Measurements from ENCODE around the gene BACH2.

The BACH2 gene

GRCh38 chr6:90008189-90008907 is 288.3 kb downstream of the BACH2 start:
- H3K9me2 ChIP-seq (replicated peaks; ENCODE audit: insufficient read depth, low read length), result no peaks in the 10 kb centered on the region
- no peak overlapping the region for H2AFZ ChIP-seq (ENCODE audit: low read depth, low read length, severe bottlenecking)
- H3K9me3 ChIP-seq (ENCODE audit: insufficient read depth, low read length), result no peaks in the 10 kb centered on the region
- H3K4me2 ChIP-seq (ENCODE audit: low read depth, low read length, poor library complexity, severe bottlenecking), result no peak overlapping the region
- peaks cover 11% of the 10 kb centered on the region for H3K36me3 ChIP-seq (ENCODE audit: low read length)
- TF ChIP-seq EZH2phosphoT487 (conservative IDR thresholded peaks at IDR 0.05; ENCODE audit: low read length) (no peak), CTCF (IDR thresholded peaks at IDR 0.05; ENCODE audit: insufficient read depth, low read length, poor library complexity, severe bottlenecking) (no peak)
- H4K20me1 ChIP-seq (ENCODE audit: low read depth, low read length), result no peaks in the 10 kb centered on the region
- no peaks in the 10 kb centered on the region for H3K79me2 ChIP-seq (ENCODE audit: insufficient read depth, low read length)
- no peak overlapping the region for H3K4me3 ChIP-seq (ENCODE audit: insufficient read depth, low read length, poor library complexity, severe bottlenecking)
- no peak overlapping the region for H3K27ac ChIP-seq (ENCODE audit: low read depth, low read length)
- no peaks in the 10 kb centered on the region for H3K27me3 ChIP-seq (ENCODE audit: low read length)
- H3F3A ChIP-seq (ENCODE audit: insufficient read depth), result no peaks in the 10 kb centered on the region
- H3K9ac ChIP-seq (ENCODE audit: low read length), result no peak overlapping the region

GRCh38 chr6:90005048-90005827 is 291.4 kb downstream of the BACH2 start:
- TF ChIP-seq CTCF (IDR thresholded peaks at IDR 0.05; ENCODE audit: insufficient read depth, low read length, poor library complexity, severe bottlenecking) (no peak), EZH2phosphoT487 (conservative IDR thresholded peaks at IDR 0.05; ENCODE audit: low read length) (no peak)
- H3K4me3 ChIP-seq (ENCODE audit: insufficient read depth, low read length, poor library complexity, severe bottlenecking), result no peak overlapping the region
- H3K27ac ChIP-seq (ENCODE audit: low read depth, low read length), result no peak overlapping the region
- no peaks in the 10 kb centered on the region for H3K9me3 ChIP-seq (ENCODE audit: insufficient read depth, low read length)
- no peaks in the 10 kb centered on the region for H4K20me1 ChIP-seq (ENCODE audit: low read depth, low read length)
- H3K36me3 ChIP-seq (ENCODE audit: low read length), result peaks cover 11% of the 10 kb centered on the region
- H3K79me2 ChIP-seq (ENCODE audit: insufficient read depth, low read length), result no peaks in the 10 kb centered on the region
- no peak overlapping the region for H3K9ac ChIP-seq (ENCODE audit: low read length)
- H3K4me2 ChIP-seq (ENCODE audit: low read depth, low read length, poor library complexity, severe bottlenecking), result no peak overlapping the region
- H3F3A ChIP-seq (ENCODE audit: insufficient read depth), result no peaks in the 10 kb centered on the region
- H2AFZ ChIP-seq (ENCODE audit: low read depth, low read length, severe bottlenecking), result no peak overlapping the region
- H3K27me3 ChIP-seq (ENCODE audit: low read length), result no peaks in the 10 kb centered on the region
- H3K9me2 ChIP-seq (replicated peaks; ENCODE audit: insufficient read depth, low read length), result no peaks in the 10 kb centered on the region

- Histone ChIP-seq H3K27ac (ENCODE audit: low read depth, low read length) (no peak overlapping the region), H3K4me3 (ENCODE audit: insufficient read depth, low read length, poor library complexity, severe bottlenecking) (no peak overlapping the region), H3F3A (ENCODE audit: insufficient read depth) (no peaks in the 10 kb centered on the region), H3K9me2 (replicated peaks; ENCODE audit: insufficient read depth, low read length) (no peaks in the 10 kb centered on the region), H3K27me3 (ENCODE audit: low read length) (no peaks in the 10 kb centered on the region), H2AFZ (ENCODE audit: low read depth, low read length, severe bottlenecking) (no peak overlapping the region), H3K4me2 (ENCODE audit: low read depth, low read length, poor library complexity, severe bottlenecking) (no peak overlapping the region), H3K9me3 (ENCODE audit: insufficient read depth, low read length) (no peaks in the 10 kb centered on the region), H4K20me1 (ENCODE audit: low read depth, low read length) (no peaks in the 10 kb centered on the region), H3K79me2 (ENCODE audit: insufficient read depth, low read length) (no peaks in the 10 kb centered on the region), H3K36me3 (ENCODE audit: low read length) (peaks cover 11% of the 10 kb centered on the region), H3K9ac (ENCODE audit: low read length) (no peak overlapping the region)
- TF ChIP-seq EZH2phosphoT487 (conservative IDR thresholded peaks at IDR 0.05; ENCODE audit: low read length) (no peak), CTCF (IDR thresholded peaks at IDR 0.05; ENCODE audit: insufficient read depth, low read length, poor library complexity, severe bottlenecking) (no peak)
Observed at GRCh38 chr6:90004511-90004910, 292.1 kb downstream of the BACH2 start.
